Nephron progenitor cell (in vitro differentiated cells): Measurements from ENCODE around the gene SIX3.

ENCODE experiments used
- DNase-seq: peaks from one replicate; pipeline ENCODE4 v3.0.0; 2021
- H3K27ac Mint-ChIP-seq: 2 replicates; pipeline ENCODE4 v1.8.0; 2021; ENCODE audit warnings: mild to moderate bottlenecking, moderate library complexity, mixed read lengths
- H3K27me3 Mint-ChIP-seq: 2 replicates; pipeline ENCODE4 v1.8.0; 2021; ENCODE audit warnings: mild to moderate bottlenecking, low read depth, mixed read lengths; ENCODE audit not compliant: poor library complexity
- H3K36me3 Mint-ChIP-seq: 2 replicates; pipeline ENCODE4 v1.8.0; 2021; ENCODE audit warnings: low read depth, mixed read lengths
- H3K4me1 Mint-ChIP-seq: 2 replicates; pipeline ENCODE4 v1.8.0; 2021; ENCODE audit warnings: mixed read lengths
- H3K4me3 Mint-ChIP-seq: 2 replicates; pipeline ENCODE4 v1.8.0; 2021; ENCODE audit warnings: mild to moderate bottlenecking, moderate library complexity, mixed read lengths
- H3K9me3 Mint-ChIP-seq: 2 replicates; pipeline ENCODE4 v1.8.0; 2021; ENCODE audit warnings: mild to moderate bottlenecking, moderate library complexity, mixed read lengths
- TF ChIP-seq, protein P1 (sequence below): fragments of 200-600 bp; sonication (generic); IDR thresholded peaks from 2 replicates; pipeline ENCODE4 v1.5.0; 2021; ENCODE audit warnings: antibody characterized with exemption

SIX3 gene

DNA sequence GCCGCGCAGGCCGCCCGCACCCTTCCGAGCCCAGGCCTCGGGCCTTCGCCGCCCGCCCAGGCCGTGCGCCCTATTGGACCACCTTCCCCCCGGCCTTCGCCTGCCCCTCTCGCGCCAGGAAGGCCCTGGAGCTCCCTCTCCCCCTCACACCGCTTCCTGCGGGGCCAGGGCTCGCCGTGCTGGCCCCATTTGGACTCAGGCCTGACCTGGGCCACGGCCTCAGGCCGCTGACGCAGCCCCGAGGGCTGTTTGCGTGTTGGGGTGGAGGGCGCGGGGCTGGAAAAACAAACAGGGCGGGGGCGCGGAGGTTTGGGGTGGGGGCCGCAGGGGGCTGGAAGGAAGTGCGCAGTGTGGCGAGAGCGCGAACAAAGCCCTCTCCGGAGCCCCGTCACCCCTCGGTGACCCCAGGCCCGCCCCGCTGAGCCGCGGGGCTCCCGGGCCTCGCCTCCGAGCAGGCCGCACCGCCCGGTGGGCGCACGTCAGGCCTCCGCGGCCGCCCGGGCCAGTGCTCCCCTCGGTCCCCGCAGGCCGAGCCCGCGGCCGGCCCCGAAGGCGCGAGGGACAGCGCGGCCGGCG is 12.3 kb upstream of the SIX3 start:
- DNase-seq, result no peak
- Mint-ChIP-seq H3K36me3 (no peaks in the 10 kb centered on the region), H3K4me1 (no peaks in the 10 kb centered on the region), H3K9me3 (no peaks in the 10 kb centered on the region), H3K27ac (no peak overlapping the region), H3K4me3 (no peak overlapping the region), H3K27me3 (peaks cover 97% of the 10 kb centered on the region)
- TF ChIP-seq, protein P1, sequence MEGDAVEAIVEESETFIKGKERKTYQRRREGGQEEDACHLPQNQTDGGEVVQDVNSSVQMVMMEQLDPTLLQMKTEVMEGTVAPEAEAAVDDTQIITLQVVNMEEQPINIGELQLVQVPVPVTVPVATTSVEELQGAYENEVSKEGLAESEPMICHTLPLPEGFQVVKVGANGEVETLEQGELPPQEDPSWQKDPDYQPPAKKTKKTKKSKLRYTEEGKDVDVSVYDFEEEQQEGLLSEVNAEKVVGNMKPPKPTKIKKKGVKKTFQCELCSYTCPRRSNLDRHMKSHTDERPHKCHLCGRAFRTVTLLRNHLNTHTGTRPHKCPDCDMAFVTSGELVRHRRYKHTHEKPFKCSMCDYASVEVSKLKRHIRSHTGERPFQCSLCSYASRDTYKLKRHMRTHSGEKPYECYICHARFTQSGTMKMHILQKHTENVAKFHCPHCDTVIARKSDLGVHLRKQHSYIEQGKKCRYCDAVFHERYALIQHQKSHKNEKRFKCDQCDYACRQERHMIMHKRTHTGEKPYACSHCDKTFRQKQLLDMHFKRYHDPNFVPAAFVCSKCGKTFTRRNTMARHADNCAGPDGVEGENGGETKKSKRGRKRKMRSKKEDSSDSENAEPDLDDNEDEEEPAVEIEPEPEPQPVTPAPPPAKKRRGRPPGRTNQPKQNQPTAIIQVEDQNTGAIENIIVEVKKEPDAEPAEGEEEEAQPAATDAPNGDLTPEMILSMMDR, result no peak

DNA sequence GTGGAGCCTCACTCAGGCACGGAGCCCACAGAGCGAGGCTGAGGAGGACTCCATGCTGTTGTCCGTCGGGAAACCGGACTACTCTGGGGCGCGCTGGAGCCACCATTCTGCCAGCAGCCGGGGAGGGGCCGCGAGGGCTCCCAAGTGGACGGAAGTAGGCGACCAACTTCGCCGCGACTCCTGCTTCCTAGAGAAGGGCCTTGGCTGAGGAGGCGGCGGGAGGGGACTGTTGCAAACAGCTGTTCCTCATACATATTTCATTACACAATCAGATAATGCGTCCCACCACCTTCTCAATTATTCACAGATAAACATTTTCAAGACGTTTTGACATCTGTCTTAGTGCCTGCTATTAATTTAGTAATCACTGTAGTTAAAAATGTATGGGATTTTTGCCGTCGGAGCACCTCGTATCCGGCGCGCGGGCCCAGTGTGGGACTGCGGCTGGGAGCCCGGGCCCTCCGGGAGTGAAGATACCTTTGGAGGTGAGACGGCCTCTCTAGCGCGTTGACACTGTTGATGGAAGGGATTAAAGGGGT is 11.7 kb upstream of the SIX3 start:
- no peak for DNase-seq
- H3K36me3 Mint-ChIP-seq, result no peaks in the 10 kb centered on the region
- TF ChIP-seq, protein P1, result no peak
- no peaks in the 10 kb centered on the region for H3K9me3 Mint-ChIP-seq
- H3K4me3 Mint-ChIP-seq, result no peak overlapping the region
- no peaks in the 10 kb centered on the region for H3K4me1 Mint-ChIP-seq
- no peak overlapping the region for H3K27ac Mint-ChIP-seq
- peaks cover 97% of the 10 kb centered on the region for H3K27me3 Mint-ChIP-seq

DNA sequence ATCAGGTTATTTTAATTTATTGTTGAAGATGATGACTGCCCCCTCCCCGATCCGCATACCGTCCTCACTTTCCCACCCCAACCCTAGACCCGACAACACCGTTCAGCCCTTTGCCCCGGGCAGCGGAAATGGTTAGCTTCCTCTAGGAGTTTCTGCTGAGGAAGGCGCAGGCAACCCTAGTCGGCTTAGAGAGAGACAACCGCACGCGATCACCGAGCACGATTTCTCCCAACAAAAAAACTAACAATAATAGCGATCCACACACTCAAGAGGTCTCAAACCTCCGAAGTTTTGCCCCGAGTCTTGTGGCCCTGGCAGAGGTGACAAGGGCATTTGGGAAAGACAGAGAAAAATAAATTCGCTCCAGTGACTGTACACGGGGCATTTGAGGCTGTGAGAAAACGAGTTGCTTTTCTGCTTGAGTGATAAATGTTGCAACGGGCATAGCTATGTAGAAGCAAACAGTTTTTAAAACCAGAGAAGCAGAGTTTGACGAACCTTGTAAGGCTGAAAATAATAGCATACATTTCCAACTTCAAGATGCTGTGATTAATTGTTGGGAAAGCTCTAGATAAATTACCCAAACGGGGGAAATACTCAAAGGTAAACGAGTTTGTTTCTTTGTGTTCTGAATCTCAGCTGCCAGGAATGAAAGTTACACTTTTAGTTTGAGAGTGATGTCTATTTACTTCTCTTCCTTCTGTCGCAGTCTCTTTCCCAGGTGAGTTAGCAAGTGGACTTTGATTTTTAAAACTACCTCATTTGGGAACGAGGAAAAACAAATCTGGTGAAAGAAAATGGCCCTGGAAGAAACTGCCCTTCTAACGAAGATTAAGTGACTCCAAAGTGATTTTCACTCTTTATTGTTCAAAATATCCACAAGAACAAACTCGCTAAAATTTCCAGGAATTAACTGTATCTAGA is 11.0 kb upstream of the SIX3 start:
- DNase-seq, result no peak
- no peak overlapping the region for H3K4me3 Mint-ChIP-seq

DNA sequence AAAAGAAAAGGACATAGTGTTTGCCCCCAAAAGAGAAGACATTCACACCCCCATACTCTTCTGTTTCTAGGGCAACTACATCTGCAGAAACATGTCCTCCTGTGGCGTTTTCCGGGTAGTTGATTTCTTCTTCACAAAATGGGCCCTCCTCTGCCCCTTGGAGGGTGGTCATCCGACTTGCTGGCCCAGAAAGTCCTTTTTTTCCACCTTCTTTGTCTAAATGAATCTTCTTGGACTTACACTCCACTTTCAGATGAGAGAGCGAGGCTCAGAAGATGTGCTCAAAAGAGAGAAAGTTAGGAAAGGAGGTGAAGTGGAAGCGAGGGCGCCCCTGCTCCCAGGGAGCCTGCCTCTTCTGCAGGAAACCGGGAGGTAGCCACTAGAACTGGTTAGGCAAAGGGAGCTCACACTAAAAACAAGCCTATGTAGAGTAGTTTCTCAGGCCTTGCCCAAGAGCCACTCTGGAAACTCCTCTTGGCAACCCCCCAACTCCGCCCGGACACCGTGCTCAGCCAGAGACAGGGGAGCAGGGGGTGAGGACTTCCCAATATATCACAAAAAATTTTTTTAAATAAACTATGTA is 10.2 kb upstream of the SIX3 start:
- Mint-ChIP-seq H3K9me3 (no peaks in the 10 kb centered on the region), H3K4me3 (no peak overlapping the region)
- no peak for DNase-seq

More for the DNA sequence above, 11.0 kb upstream of the SIX3 start:
- peaks cover 97% of the 10 kb centered on the region for H3K27me3 Mint-ChIP-seq
- H3K36me3 Mint-ChIP-seq, result no peaks in the 10 kb centered on the region
- no peaks in the 10 kb centered on the region for H3K9me3 Mint-ChIP-seq
- TF ChIP-seq, protein P1, result no peak
- no peaks in the 10 kb centered on the region for H3K4me1 Mint-ChIP-seq
- H3K27ac Mint-ChIP-seq, result no peak overlapping the region

DNA sequence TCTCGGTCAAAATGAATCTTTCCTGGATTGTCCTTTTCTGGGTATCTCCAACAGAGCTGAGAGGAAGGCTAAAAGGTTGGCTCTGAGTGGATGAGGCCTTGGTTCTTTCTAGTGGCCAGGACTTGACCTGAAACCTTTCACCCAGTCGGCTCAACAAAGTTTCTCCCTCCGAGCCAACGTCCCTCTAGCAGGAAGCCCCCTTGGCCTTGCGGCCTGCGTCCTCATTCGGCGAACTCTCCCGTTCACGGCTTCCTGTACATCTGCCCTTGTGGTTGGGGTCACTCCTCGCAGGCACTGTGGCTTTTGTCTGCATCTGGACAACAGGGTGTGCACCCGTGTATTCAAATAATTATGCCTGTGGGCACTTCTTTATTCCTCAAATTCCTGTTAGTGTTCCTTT is 9.4 kb upstream of the SIX3 start:
- Mint-ChIP-seq H3K27me3 (peaks cover 97% of the 10 kb centered on the region), H3K4me1 (no peaks in the 10 kb centered on the region), H3K4me3 (no peak overlapping the region), H3K36me3 (no peaks in the 10 kb centered on the region), H3K9me3 (no peaks in the 10 kb centered on the region), H3K27ac (no peak overlapping the region)
- no peak for DNase-seq
- TF ChIP-seq, protein P1, result no peak

More for the DNA sequence above, 10.2 kb upstream of the SIX3 start:
- TF ChIP-seq, protein P1, result no peak
- peaks cover 97% of the 10 kb centered on the region for H3K27me3 Mint-ChIP-seq
- no peaks in the 10 kb centered on the region for H3K4me1 Mint-ChIP-seq
- H3K27ac Mint-ChIP-seq, result no peak overlapping the region
- no peaks in the 10 kb centered on the region for H3K36me3 Mint-ChIP-seq
